ENCODE data around the gene CHD5. TPM values are rescaled to one million over a fixed set of nuclear protein-coding genes. Genes with fewer than 3 reads are reported as not detected.

CHD5 gene
- total and polyA plus RNA-seq, 4 donors: 0.10 to 0.55 (median 0.31) TPM

DNA sequence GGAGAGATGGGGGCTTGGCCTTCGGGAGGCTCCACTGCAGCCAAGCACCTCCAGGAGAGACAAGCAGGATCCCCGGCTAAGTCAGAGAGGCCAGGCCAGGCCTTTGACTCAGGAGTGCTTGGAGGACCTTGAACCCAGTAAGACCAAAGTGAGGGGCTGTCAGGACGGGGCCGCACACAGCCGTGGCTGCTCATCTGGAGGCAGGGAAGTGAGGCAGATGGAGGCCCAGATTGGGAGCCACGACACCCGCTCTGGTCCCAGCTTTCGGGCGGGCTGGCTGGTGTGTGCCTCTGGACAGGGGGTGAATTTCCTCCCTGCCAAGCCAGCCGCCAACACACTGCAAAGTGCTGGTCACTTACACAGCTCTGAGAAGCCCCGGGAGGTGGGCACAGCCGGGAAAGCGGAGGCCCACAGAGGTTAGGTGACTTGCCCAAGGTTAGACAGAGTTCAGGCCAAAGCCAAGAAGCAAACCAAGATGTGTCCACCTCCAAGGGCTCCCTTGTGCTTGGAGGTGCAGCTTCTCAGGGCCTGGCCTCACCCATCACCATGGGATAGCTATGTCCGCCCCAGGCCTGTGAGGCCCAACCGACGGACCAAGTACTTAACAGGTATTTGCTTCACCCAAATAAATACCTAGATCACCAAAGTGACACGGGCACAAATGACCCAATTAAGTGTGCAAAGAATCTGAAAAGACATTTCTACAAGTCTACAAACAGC, 58.3 kb downstream of the CHD5 start:
- no peaks in the 10 kb centered on the region for H3K9me3 ChIP-seq (ENCODE audit: control insufficient read depth in 4 of 4, insufficient read depth in 3 of 4, low read length in 3 of 4)
- ATAC-seq (ENCODE audit: insufficient read depth, low FRiP score) (no peak), DNase-seq (no peak)
- peaks cover 0 to under 1% (median 0%) of the 10 kb centered on the region in 3 donors for H3K27me3 ChIP-seq (ENCODE audit: control insufficient read depth in 3 of 3, insufficient read depth in 3 of 3, low read length in 2 of 3)
- H3K9ac ChIP-seq (ENCODE audit: insufficient read depth in 1 of 2, low read length in 2 of 2): no peak overlapping the region
- 93 to 95% methylated on average over 17 of the region's 17 CpGs for WGBS, 2 donors
- no peak overlapping the region for H3K27ac ChIP-seq (ENCODE audit: low read depth in 1 of 2, low read length in 1 of 2)
- no peaks in the 10 kb centered on the region for H3K36me3 ChIP-seq (ENCODE audit: control insufficient read depth in 4 of 4, insufficient read depth in 4 of 4, low read length in 4 of 4)
- TF ChIP-seq, protein P1, sequence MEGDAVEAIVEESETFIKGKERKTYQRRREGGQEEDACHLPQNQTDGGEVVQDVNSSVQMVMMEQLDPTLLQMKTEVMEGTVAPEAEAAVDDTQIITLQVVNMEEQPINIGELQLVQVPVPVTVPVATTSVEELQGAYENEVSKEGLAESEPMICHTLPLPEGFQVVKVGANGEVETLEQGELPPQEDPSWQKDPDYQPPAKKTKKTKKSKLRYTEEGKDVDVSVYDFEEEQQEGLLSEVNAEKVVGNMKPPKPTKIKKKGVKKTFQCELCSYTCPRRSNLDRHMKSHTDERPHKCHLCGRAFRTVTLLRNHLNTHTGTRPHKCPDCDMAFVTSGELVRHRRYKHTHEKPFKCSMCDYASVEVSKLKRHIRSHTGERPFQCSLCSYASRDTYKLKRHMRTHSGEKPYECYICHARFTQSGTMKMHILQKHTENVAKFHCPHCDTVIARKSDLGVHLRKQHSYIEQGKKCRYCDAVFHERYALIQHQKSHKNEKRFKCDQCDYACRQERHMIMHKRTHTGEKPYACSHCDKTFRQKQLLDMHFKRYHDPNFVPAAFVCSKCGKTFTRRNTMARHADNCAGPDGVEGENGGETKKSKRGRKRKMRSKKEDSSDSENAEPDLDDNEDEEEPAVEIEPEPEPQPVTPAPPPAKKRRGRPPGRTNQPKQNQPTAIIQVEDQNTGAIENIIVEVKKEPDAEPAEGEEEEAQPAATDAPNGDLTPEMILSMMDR (IDR thresholded peaks at IDR 0.05; ENCODE audit: control extremely low read depth, extremely low read depth): no peak
- H3K4me3 ChIP-seq: no peak overlapping the region
- no peaks in the 10 kb centered on the region for H3K4me1 ChIP-seq (ENCODE audit: control insufficient read depth in 5 of 5, insufficient read depth in 5 of 5, low read length in 5 of 5)

GRCh38 chr1:6121021-6121421, 59.1 kb downstream of the CHD5 start:
- TF ChIP-seq, protein P1 (IDR thresholded peaks at IDR 0.05; ENCODE audit: control extremely low read depth, extremely low read depth): no peak
- WGBS, 2 donors: 91% methylated on average over 18 of the region's 18 CpGs
- H3K27ac ChIP-seq (ENCODE audit: low read depth in 1 of 2, low read length in 1 of 2): no peak overlapping the region
- no peaks in the 10 kb centered on the region for H3K9me3 ChIP-seq (ENCODE audit: control insufficient read depth in 4 of 4, insufficient read depth in 3 of 4, low read length in 3 of 4)
- H3K36me3 ChIP-seq (ENCODE audit: control insufficient read depth in 4 of 4, insufficient read depth in 4 of 4, low read length in 4 of 4): no peaks in the 10 kb centered on the region
- H3K27me3 ChIP-seq (ENCODE audit: control insufficient read depth in 3 of 3, insufficient read depth in 3 of 3, low read length in 2 of 3): no peaks in the 10 kb centered on the region
- no peak for DNase-seq
- no peak overlapping the region for H3K4me3 ChIP-seq
- H3K4me1 ChIP-seq (ENCODE audit: control insufficient read depth in 5 of 5, insufficient read depth in 5 of 5, low read length in 5 of 5): no peaks in the 10 kb centered on the region
- no peak overlapping the region for H3K9ac ChIP-seq (ENCODE audit: insufficient read depth in 1 of 2, low read length in 2 of 2)
- ATAC-seq (ENCODE audit: insufficient read depth, low FRiP score): no peak

DNA sequence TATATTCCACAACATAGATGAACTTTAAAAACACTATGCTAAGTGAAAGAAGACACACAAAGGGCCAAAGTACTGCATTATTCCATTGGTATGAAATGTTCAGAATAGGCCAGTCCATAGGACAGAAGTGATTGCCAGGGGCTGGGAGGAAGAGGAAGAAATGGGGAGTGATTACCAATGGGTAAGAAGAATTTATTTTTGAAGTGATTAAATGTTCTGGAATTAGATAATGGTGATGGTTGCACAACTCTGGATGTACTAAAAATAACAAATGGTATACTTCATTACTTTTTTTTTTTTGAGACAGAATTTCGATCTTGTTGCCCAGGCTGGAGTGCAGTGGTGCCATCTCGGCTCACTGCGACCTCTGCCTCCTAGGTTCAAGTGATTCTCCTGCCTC, 61.7 kb downstream of the CHD5 start:
- ATAC-seq (ENCODE audit: insufficient read depth, low FRiP score): no peak
- H3K27ac ChIP-seq (ENCODE audit: low read depth in 1 of 2, low read length in 1 of 2): no peak overlapping the region
- no peaks in the 10 kb centered on the region for H3K36me3 ChIP-seq (ENCODE audit: control insufficient read depth in 4 of 4, insufficient read depth in 4 of 4, low read length in 4 of 4)
- no peak overlapping the region for H3K4me3 ChIP-seq
- no peaks in the 10 kb centered on the region for H3K27me3 ChIP-seq (ENCODE audit: control insufficient read depth in 3 of 3, insufficient read depth in 3 of 3, low read length in 2 of 3)
- no peak overlapping the region for H3K9ac ChIP-seq (ENCODE audit: insufficient read depth in 1 of 2, low read length in 2 of 2)
- peaks cover 0 to 6% (median 0%) of the 10 kb centered on the region in 4 donors for H3K9me3 ChIP-seq (ENCODE audit: control insufficient read depth in 4 of 4, insufficient read depth in 3 of 4, low read length in 3 of 4)
- H3K4me1 ChIP-seq (ENCODE audit: control insufficient read depth in 5 of 5, insufficient read depth in 5 of 5, low read length in 5 of 5): no peaks in the 10 kb centered on the region
- 66 to 80% methylated on average over 3 of the region's 3 CpGs for WGBS, 2 donors
- DNase-seq: no peak
- TF ChIP-seq, protein P1 (IDR thresholded peaks at IDR 0.05; ENCODE audit: control extremely low read depth, extremely low read depth): no peak

DNA sequence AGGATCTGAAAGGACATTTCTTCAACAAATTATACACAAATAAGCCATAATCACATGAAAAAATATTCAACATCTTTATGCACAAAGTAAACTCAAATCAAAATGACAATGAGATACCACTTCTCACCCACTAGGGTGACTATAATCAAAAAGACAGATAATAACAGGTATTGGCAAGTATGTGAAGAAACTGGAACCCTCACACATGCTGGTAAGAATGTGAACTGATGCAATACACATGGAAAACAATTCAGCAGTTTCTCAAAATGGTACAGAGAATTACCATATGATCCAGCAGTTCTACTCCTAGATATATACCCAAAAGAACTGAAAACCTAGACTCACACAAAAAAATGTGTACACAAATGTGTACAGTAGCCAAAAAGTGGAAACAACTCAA, 62.5 kb downstream of the CHD5 start:
- H3K9me3 ChIP-seq (ENCODE audit: control insufficient read depth in 4 of 4, insufficient read depth in 3 of 4, low read length in 3 of 4): peaks cover 0 to 6% (median 0%) of the 10 kb centered on the region in 4 donors
- no peak overlapping the region for H3K4me3 ChIP-seq
- no peak overlapping the region for H3K27ac ChIP-seq (ENCODE audit: low read depth in 1 of 2, low read length in 1 of 2)
- H3K4me1 ChIP-seq (ENCODE audit: control insufficient read depth in 5 of 5, insufficient read depth in 5 of 5, low read length in 5 of 5): no peaks in the 10 kb centered on the region
- ATAC-seq (ENCODE audit: insufficient read depth, low FRiP score) (no peak), DNase-seq (no peak)
- no peaks in the 10 kb centered on the region for H3K27me3 ChIP-seq (ENCODE audit: control insufficient read depth in 3 of 3, insufficient read depth in 3 of 3, low read length in 2 of 3)
- H3K36me3 ChIP-seq (ENCODE audit: control insufficient read depth in 4 of 4, insufficient read depth in 4 of 4, low read length in 4 of 4): no peaks in the 10 kb centered on the region
- H3K9ac ChIP-seq (ENCODE audit: insufficient read depth in 1 of 2, low read length in 2 of 2): no peak overlapping the region
- TF ChIP-seq, protein P1 (IDR thresholded peaks at IDR 0.05; ENCODE audit: control extremely low read depth, extremely low read depth): no peak

Measured in lung (tissue), 12 donors.